ENCODE data around the gene SDK2.

Gene SDK2

GRCh38 chr17:73498886-73499554 lies 145.2 kb downstream of the SDK2 start:
- no peak for DNase-seq

GRCh38 chr17:73498176-73498575 lies 146.1 kb downstream of the SDK2 start:
- no peak for DNase-seq

- DNase-seq: no peak
Measured at GRCh38 chr17:73497721-73498120, 146.5 kb downstream of the SDK2 start.

- DNase-seq: no peak
Measured at GRCh38 chr17:73496232-73496631, 148.0 kb downstream of the SDK2 start.

- no peak for DNase-seq
Measured at GRCh38 chr17:73495641-73496040, 148.6 kb downstream of the SDK2 start.

- no peak for DNase-seq
Measured at GRCh38 chr17:73494950-73495349, 149.3 kb downstream of the SDK2 start.

- DNase-seq: no peak
Measured at GRCh38 chr17:73493956-73494926, 150.0 kb downstream of the SDK2 start.

GRCh38 chr17:73492821-73493814 lies 151.1 kb downstream of the SDK2 start:
- no peak for DNase-seq

GRCh38 chr17:73492125-73492820 lies 152.0 kb downstream of the SDK2 start:
- no peak for DNase-seq

GRCh38 chr17:73491648-73492047 lies 152.6 kb downstream of the SDK2 start:
- DNase-seq: no peak

- no peak for DNase-seq
Measured at GRCh38 chr17:73490851-73491250, 153.4 kb downstream of the SDK2 start.

- no peak for DNase-seq
Measured at GRCh38 chr17:73489991-73490390, 154.3 kb downstream of the SDK2 start.

- no peak for DNase-seq
Measured at GRCh38 chr17:73489333-73489732, 154.9 kb downstream of the SDK2 start.

GRCh38 chr17:73485130-73485529 lies 159.1 kb downstream of the SDK2 start:
- no peak for DNase-seq

GRCh38 chr17:73482894-73483293 lies 161.4 kb downstream of the SDK2 start:
- DNase-seq: no peak

GRCh38 chr17:73482251-73482716 lies 162.0 kb downstream of the SDK2 start:
- no peak for DNase-seq

GRCh38 chr17:73481676-73482075 lies 162.6 kb downstream of the SDK2 start:
- peak in 1 of 2 donors; percentile 13 for DNase-seq

- no peak for DNase-seq
Measured at GRCh38 chr17:73480740-73481139, 163.5 kb downstream of the SDK2 start.

GRCh38 chr17:73478768-73479424 lies 165.3 kb downstream of the SDK2 start:
- no peak for DNase-seq

GRCh38 chr17:73478334-73478733 lies 165.9 kb downstream of the SDK2 start:
- DNase-seq: no peak

- no peak for DNase-seq
Measured at GRCh38 chr17:73476890-73477350, 167.3 kb downstream of the SDK2 start.

All from hippocampal formation (tissue), 2 donors.